ENCODE data around the gene NAA20.

NAA20 gene

DNA sequence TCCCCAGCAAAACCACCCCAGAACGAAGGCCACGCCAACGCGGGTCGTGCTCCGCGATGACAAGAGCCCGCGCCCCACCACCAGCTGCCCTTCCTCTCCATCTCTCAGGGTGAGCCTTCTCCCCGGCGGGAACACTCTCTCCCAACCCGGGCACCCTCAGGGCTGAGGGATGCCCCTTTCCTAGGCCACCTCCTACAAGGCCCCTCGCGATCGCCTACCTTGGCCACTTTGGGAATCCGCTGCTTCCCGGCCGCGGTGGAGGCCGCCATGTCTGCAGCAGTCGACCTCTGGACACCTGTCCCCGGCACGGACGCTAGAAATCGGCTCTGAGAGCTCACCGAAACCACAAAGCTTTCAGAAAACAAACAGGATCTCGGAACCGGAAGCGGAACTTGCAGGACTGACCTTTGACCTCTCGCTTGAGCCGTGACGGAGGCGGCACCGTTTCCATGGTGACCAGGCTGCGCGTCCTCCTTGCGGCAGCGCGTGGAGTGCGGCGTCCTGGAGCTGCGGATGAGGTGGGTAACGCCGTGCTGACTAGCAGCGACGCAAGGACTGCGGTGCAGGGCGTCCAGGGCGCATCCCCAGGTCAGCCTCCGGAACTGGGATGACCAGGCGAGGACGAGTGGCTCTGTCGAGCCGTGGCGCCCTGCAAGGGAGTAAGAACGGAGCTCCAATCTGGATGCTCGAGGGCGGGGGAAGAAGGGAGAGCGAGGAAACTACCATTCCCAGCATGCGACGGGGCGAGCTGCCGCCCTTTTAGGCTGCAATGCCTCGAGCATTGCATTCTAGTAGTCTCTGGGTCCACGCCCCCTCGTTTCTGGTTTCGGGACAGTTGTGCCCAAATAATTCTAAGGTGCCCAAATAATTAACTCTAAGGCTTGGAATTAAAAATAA, 35.2 kb downstream of the NAA20 start, which contains the start of the genes CFAP61 and CRNKL1:
Gene CFAP61, plus strand, starts transcription at position 459 of the 897 bp plus-strand sequence. CDS start 4,122 bp downstream, outside the sequence.
Gene CRNKL1, minus strand, starts transcription at position 393 of the 897 bp plus-strand sequence. Its CDS starts 124 bp downstream, at position 269.
- TF ChIP-seq, protein P1, sequence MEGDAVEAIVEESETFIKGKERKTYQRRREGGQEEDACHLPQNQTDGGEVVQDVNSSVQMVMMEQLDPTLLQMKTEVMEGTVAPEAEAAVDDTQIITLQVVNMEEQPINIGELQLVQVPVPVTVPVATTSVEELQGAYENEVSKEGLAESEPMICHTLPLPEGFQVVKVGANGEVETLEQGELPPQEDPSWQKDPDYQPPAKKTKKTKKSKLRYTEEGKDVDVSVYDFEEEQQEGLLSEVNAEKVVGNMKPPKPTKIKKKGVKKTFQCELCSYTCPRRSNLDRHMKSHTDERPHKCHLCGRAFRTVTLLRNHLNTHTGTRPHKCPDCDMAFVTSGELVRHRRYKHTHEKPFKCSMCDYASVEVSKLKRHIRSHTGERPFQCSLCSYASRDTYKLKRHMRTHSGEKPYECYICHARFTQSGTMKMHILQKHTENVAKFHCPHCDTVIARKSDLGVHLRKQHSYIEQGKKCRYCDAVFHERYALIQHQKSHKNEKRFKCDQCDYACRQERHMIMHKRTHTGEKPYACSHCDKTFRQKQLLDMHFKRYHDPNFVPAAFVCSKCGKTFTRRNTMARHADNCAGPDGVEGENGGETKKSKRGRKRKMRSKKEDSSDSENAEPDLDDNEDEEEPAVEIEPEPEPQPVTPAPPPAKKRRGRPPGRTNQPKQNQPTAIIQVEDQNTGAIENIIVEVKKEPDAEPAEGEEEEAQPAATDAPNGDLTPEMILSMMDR (IDR thresholded peaks at IDR 0.05; ENCODE audit: borderline replicate concordance, insufficient read depth, low read depth, low read length) = no peak
- peak within 1 kb of the TSS; percentile 70 for H3K4me3 ChIP-seq (ENCODE audit: low read depth, low read length)

DNA sequence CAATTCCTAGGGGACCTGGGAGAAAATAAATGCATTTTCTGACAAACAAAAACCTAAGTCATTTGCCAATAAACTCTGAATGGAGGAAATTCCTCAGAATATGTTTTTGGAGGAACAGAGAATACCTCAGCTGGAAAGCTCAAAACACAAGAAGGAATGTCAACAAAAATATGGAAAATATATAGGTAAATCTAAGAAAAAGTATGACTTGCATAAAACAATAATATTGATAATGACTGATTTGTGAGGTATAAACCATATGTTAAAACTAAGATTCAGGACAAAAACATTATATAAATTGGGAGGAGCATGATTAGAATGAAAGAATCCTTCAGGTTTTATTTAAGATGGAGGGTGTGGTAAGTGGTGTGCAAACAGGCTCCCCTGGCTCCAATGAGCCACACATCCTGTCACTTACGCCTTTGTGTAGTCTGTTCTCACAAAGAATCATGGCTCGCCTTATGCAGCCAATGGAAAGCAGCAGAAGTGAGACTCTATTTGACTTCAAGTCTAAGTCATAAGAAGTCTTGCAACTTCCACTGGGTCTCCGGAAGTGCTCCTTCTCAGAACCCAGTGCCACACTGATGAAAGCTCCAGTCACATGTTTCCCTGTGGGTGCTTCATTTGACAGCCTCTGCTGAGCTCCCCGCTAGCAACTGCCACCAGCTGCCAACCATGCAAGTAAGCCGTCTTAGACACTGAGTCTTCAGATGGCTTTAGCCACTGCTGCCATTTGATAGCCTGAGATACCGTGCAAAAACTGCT, 43.3 kb downstream of the NAA20 start:
- TF ChIP-seq, protein P1 (IDR thresholded peaks at IDR 0.05; ENCODE audit: borderline replicate concordance, insufficient read depth, low read depth, low read length) = no peak

DNA sequence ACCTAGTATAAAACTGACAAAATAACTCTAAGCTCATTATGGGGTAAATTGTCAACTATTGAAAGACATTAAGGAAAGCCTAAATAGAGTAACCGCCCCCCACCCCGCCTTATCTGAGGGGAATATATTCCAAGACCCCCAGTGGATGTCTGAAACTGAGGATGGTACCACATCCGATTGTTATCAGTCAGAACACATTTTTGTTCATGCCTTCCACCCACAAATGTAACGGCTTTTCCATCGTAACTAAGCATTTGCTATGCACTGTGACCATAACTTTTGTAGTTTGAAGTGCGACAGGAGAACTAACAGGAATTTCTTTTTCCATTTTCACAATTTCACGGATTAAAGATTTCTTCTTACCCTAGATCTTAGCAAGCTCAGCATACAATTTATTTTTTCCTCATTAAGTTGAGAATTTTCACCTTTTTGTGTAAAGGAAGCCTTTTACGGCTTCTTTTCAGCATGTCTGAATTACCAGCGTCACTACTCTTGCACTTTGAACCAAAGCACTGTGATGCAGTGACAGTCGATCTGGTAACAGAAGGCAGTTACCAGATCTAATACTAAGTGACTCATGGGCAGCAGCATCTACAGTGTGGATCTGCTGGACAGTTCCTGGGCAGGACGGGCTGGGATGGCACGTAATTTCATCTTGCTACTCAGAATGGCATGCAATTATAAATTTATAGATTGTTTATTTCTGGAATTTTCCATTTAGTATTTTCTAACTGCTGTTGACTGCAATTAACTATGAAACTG, 47.0 kb downstream of the NAA20 start:
- H3K4me3 ChIP-seq (ENCODE audit: low read depth, low read length) = no peak overlapping the region
- TF ChIP-seq, protein P1 (IDR thresholded peaks at IDR 0.05; ENCODE audit: borderline replicate concordance, insufficient read depth, low read depth, low read length) = no peak

More for the DNA sequence above, 43.3 kb downstream of the NAA20 start:
- H3K4me3 ChIP-seq (ENCODE audit: low read depth, low read length) = no peak overlapping the region

DNA sequence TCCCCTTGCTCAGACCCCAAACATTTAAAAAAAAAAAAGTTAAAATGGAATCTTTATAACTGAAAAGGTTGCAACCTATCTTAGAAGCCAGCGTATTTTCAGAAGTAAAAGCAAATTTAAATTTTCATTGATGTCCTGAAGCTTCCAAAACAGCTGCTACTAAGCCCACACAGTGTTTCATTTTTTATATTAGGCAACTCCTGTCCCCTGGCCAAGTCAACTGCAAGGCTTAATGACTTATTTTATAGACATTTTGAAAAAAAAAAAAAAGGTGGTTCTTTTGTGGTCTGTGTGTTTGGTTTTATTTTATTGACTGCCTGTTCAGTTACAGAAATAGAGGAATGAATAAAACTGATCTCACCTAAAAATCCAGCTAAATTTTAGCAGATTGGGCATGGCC, 48.2 kb downstream of the NAA20 start:
- no peak overlapping the region for H3K4me3 ChIP-seq (ENCODE audit: low read depth, low read length)
- TF ChIP-seq, protein P1 (IDR thresholded peaks at IDR 0.05; ENCODE audit: borderline replicate concordance, insufficient read depth, low read depth, low read length) = no peak

DNA sequence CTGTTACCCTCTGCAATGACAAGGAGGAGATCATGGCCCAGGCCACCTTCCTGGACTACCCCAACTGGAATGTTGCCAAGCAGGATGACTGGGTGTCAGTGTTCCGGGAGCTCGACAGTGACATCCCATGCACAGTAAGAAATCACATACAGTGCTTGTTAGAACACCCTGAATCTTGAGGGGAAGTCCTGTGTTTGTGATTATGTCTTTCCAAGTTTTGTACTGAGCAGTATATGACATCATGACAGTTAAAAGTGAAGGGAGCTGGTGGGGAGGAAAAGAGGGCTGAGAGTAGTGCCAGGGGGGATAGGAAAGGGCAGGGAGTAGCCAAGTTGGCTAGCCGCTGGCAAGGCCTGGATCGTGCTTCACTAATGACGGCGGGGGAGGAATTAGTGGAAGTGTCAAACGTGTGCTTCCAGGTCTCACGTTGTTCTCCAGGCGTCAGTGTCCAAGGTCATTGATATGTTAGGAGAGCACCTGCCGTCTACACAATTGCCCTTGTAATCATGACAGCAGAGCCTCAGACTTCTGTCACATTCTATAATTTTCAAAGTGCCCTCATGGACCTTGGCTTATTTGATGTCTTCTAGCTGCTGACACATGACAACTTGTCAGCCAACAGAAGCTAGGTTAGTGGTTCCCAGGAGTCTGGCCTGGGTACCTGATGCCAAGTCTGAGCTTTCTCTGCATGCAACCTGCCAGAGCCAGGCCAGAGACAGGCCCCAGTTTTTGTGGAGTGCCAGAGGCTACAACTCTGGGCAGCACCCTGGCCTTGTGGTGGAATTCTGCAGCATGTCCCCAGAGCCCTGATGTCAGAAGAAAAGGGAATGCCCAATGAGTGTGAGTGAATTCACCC, 53.9 kb downstream of the NAA20 start:
- TF ChIP-seq, protein P1 (IDR thresholded peaks at IDR 0.05; ENCODE audit: borderline replicate concordance, insufficient read depth, low read depth, low read length) = no peak
- H3K4me3 ChIP-seq (ENCODE audit: low read depth, low read length) = no peak overlapping the region
